Measurements from ENCODE around the gene GPR25. TPM values are rescaled to one million over a fixed set of nuclear protein-coding genes. Genes with fewer than 3 reads are reported as not detected.

Gene GPR25
- total RNA-seq, 4 donors from 2014 or later: 1.3 TPM; not detected in 3

DNA sequence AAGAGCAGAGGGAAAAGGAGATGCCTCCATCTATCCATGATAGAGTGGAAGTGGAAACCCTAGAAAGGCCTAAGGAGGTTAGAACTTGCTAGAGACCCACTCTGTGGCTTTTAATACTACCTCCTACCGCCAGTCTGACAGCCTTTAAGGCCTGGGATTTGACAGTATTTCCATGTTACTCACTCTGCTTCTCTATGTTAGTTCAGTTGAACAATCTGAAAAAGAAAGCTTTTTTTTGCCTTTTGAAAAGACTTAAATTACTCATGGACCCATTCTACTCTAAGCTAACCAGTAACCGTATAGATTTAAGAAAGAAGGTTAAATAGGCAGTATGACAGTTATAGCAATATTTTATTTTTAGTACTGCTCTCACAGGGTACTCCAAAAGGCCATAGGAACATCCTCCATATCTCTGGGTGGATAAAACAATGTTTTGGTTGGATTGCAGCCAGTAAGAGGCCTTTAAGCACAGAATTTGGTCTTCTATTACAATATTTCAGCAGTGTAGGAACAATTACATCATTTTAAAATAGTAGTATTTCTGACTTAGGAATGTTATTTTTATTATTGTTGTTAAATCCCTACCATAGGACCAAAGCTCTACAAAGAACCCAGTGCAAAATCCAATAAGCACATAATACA is 15.9 kb upstream of the GPR25 start:
- TF ChIP-seq POLR2A (IDR thresholded peaks at IDR 0.05) (no peak), CTCF (IDR thresholded peaks at IDR 0.05) (no peak)
- Histone ChIP-seq H3K9me3 (no peaks in the 10 kb centered on the region), H3K27me3 (no peaks in the 10 kb centered on the region), H3K4me1 (no peaks in the 10 kb centered on the region), H3K4me3 (no peak overlapping the region), H3K27ac (no peak overlapping the region), H3K36me3 (peaks cover 0 to 66% (median 6%) of the 10 kb centered on the region in 3 donors)
- 68 to 87% methylated on average over 2 of the region's 2 CpGs for WGBS, 2 donors
- intact Hi-C loops (cut with DNase I): no loop called here
- no peak for DNase-seq

GRCh38 chr1:200857804-200858203 is 15.0 kb upstream of the GPR25 start:
- intact Hi-C loops (cut with DNase I): no loop called here
- TF ChIP-seq POLR2A (IDR thresholded peaks at IDR 0.05): no peak
- TF ChIP-seq CTCF (IDR thresholded peaks at IDR 0.05): no peak
- Histone ChIP-seq H3K4me3 (no peak overlapping the region), H3K9me3 (no peaks in the 10 kb centered on the region), H3K36me3 (peaks cover 0 to 66% (median 6%) of the 10 kb centered on the region in 3 donors), H3K4me1 (no peaks in the 10 kb centered on the region), H3K27ac (no peak overlapping the region), H3K27me3 (no peaks in the 10 kb centered on the region)
- DNase-seq: no peak
- 70 to 71% methylated on average over 1 of the region's 1 CpG for WGBS, 2 donors

- Histone ChIP-seq H3K36me3 (peaks cover 0 to 45% (median 4%) of the 10 kb centered on the region in 3 donors), H3K4me3 (no peak overlapping the region), H3K27ac (no peak overlapping the region), H3K4me1 (no peaks in the 10 kb centered on the region), H3K27me3 (no peaks in the 10 kb centered on the region), H3K9me3 (no peaks in the 10 kb centered on the region)
- no peak for TF ChIP-seq POLR2A (IDR thresholded peaks at IDR 0.05)
- TF ChIP-seq CTCF (IDR thresholded peaks at IDR 0.05): no peak
- intact Hi-C loops (cut with DNase I): no loop called here
- 70 to 82% methylated on average over 2 of the region's 2 CpGs for WGBS, 2 donors
- DNase-seq: no peak
Observed at GRCh38 chr1:200861937-200862647, 10.7 kb upstream of the GPR25 start.

- H3K4me1 ChIP-seq: no peaks in the 10 kb centered on the region
- no peak for DNase-seq
- peaks cover 0 to 37% (median 0%) of the 10 kb centered on the region in 3 donors for H3K36me3 ChIP-seq
- peak overlapping the region in 1 of 4 donors; percentile 29 for H3K27ac ChIP-seq
- H3K27me3 ChIP-seq: no peaks in the 10 kb centered on the region
- WGBS, 2 donors: 79 to 88% methylated on average over 8 to 9 of the region's 9 CpGs
- H3K9me3 ChIP-seq: no peaks in the 10 kb centered on the region
- H3K4me3 ChIP-seq: no peak overlapping the region
- TF ChIP-seq CTCF (IDR thresholded peaks at IDR 0.05) (no peak), POLR2A (IDR thresholded peaks at IDR 0.05) (no peak)
- intact Hi-C loops (cut with DNase I): no loop called here
Observed at GRCh38 chr1:200862713-200863415, 9.9 kb upstream of the GPR25 start.

GRCh38 chr1:200866116-200866515 is 6.7 kb upstream of the GPR25 start:
- no peak for DNase-seq

More at GRCh38 chr1:200866116-200866515, 6.7 kb upstream of the GPR25 start:
- Histone ChIP-seq H3K4me3 (no peak overlapping the region), H3K4me1 (no peaks in the 10 kb centered on the region), H3K9me3 (no peaks in the 10 kb centered on the region), H3K36me3 (peaks cover 0 to 31% (median 0%) of the 10 kb centered on the region in 3 donors), H3K27ac (no peak overlapping the region), H3K27me3 (peaks cover 0 to 21% (median 0%) of the 10 kb centered on the region in 4 donors)
- intact Hi-C loops (cut with DNase I): no loop called here
- WGBS, 2 donors: 17 to 71% methylated on average over 1 to 3 of the region's 3 CpGs
- no peak for TF ChIP-seq CTCF (IDR thresholded peaks at IDR 0.05)
- no peak for TF ChIP-seq POLR2A (IDR thresholded peaks at IDR 0.05)

Measured in esophagus squamous epithelium (tissue), 5 donors.